GM19351 (cell line): Measurements from ENCODE around the gene NUP210.
A peak's percentile ranks its signal among the peaks of the same experiment; 100 is the strongest.
"Not testable (repeated sequence)": the region's sequence is repeated elsewhere in the genome, so short reads cannot be mapped to it uniquely, and the experiment has no call there.

Source experiments
- ATAC-seq: cut with Tn5 transposase; IDR thresholded peaks from one replicate; pipeline ENCODE4 v1.9.1; 2021; ENCODE audit warnings: mild to moderate bottlenecking, moderate library complexity; ENCODE audit not compliant: unreplicated experiment

The NUP210 gene

GRCh38 chr3:13430411-13430875, 10.3 kb upstream of the NUP210 start:
- ATAC-seq: not testable (repeated sequence)

- no peak for ATAC-seq
These were observed 9.6 kb upstream of the NUP210 start for GRCh38 chr3:13429631-13430291.

- ATAC-seq: not testable (repeated sequence)
These were observed 8.6 kb upstream of the NUP210 start for GRCh38 chr3:13428678-13429077.

- ATAC-seq: no peak
These were observed 7.8 kb upstream of the NUP210 start for GRCh38 chr3:13427662-13428603.

GRCh38 chr3:13426591-13426990, 6.5 kb upstream of the NUP210 start:
- no peak for ATAC-seq

- ATAC-seq: no peak
These were observed 5.6 kb upstream of the NUP210 start for GRCh38 chr3:13425689-13426088.

- no peak for ATAC-seq
These were observed 4.9 kb upstream of the NUP210 start for GRCh38 chr3:13424865-13425617.

- ATAC-seq: no peak
These were observed 4.2 kb upstream of the NUP210 start for GRCh38 chr3:13424141-13424844.

GRCh38 chr3:13420831-13421765, 976 bp upstream of the NUP210 start:
- ATAC-seq: no peak

- peak; percentile 56 for ATAC-seq
These were observed 547 bp downstream of the NUP210 start for GRCh38 chr3:13419505-13420044.

GRCh38 chr3:13417166-13417947, 2.8 kb downstream of the NUP210 start:
- no peak for ATAC-seq

GRCh38 chr3:13415997-13416793, 3.9 kb downstream of the NUP210 start:
- no peak for ATAC-seq

GRCh38 chr3:13415236-13415986, 4.7 kb downstream of the NUP210 start:
- no peak for ATAC-seq

- ATAC-seq: peak; percentile 95
These were observed 5.9 kb downstream of the NUP210 start for GRCh38 chr3:13414040-13414729.

- no peak for ATAC-seq
These were observed 8.8 kb downstream of the NUP210 start for GRCh38 chr3:13411186-13411860.

GRCh38 chr3:13408890-13409289, 11.2 kb downstream of the NUP210 start:
- no peak for ATAC-seq
